Subcutaneous abdominal adipose tissue (tissue), 5 donors: Measurements from ENCODE around the gene MIA.

Source experiments
- H3K27ac ChIP-seq: one replicate; pipeline ENCODE4 v1.7.0; 2013; ENCODE audit warnings: low read depth, mild to moderate bottlenecking, inconsistent platforms, low read length, moderate library complexity
- H3K27me3 ChIP-seq, 5 donors: one replicate each; pipeline ENCODE4 v1.7.0; 2013; ENCODE audit warnings: low read length in 5 of 5, inconsistent platforms in 1 of 5; ENCODE audit not compliant: control insufficient read depth in 5 of 5, insufficient read depth in 4 of 5
- H3K36me3 ChIP-seq, 5 donors: one replicate each; pipeline ENCODE4 v1.7.0; 2013; ENCODE audit warnings: low read length in 5 of 5; ENCODE audit not compliant: control insufficient read depth in 5 of 5, insufficient read depth in 5 of 5
- H3K4me1 ChIP-seq, 5 donors: one replicate each; pipeline ENCODE4 v1.7.0; 2013; ENCODE audit warnings: low read length in 5 of 5, mild to moderate bottlenecking in 3 of 5, moderate library complexity in 1 of 5; ENCODE audit not compliant: control insufficient read depth in 5 of 5, insufficient read depth in 5 of 5
- H3K4me3 ChIP-seq, 5 donors: one replicate each; pipeline ENCODE4 v1.7.0; 2013; ENCODE audit warnings: low read length in 5 of 5, low read depth in 1 of 5
- H3K9ac ChIP-seq, 5 donors: one replicate each; pipeline ENCODE4 v1.7.0; 2013; ENCODE audit warnings: low read length in 5 of 5, mild to moderate bottlenecking in 4 of 5, moderate library complexity in 3 of 5
- H3K9me3 ChIP-seq, 5 donors: one replicate each; pipeline ENCODE4 v1.7.0; 2013; ENCODE audit warnings: low read length in 5 of 5; ENCODE audit not compliant: control insufficient read depth in 5 of 5
- donor health status: healthy.
- donor health status: healthy.
- donor health status: healthy.
- donor health status: healthy.
- donor health status: healthy.

The MIA gene

DNA sequence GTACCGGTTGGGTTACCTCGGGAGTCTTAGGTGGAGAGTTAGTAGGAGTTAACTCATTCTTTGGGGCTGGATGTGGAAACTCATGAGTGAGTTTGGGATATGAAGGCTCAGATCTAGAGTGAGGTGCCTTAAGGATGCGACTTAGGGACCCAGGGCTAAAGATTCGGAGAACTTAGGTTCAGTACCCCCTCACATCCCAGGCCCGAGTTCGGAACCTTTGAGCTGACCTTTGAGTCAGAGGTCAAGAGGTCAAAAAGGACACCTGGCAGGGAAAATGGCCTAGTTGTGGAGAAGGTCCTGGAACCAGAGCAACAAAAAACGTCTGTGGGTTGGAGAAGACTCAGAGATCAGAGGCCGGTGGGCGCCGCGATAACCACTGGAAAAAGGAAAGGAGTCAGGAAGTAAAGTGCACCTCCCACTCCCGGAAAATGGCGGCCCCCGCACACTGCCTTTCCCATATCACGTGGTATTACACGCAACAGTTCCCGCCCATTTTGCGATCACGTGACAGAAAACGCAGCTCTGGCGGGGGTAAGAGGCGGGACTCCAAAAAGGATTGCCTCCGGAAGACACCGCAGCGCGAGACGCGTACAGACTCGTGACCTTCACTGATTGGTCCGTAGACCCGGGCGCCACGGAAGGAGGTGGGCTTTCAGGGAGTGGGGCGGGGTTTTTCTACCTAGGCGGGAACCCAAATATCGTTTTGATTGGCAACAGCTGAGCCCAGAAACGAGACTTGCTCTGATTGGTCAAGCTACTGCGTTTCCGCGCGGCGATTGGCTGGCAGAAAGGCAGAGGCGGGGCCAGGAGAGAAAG, 25.1 kb upstream of the MIA start, which contains the start of gene ACTMAP:
Gene ACTMAP, minus strand, starts transcription at position 420 of the 816 bp plus-strand sequence. CDS start 674 bp downstream, outside the sequence.
- no peaks in the 10 kb centered on the region for H3K9me3 ChIP-seq
- H3K36me3 ChIP-seq = peaks cover 0 to 3% (median under 1%) of the 10 kb centered on the region in 5 donors
- H3K27ac ChIP-seq = peak within 1 kb of the TSS; percentile 97
- peak within 1 kb of the TSS; percentile 67 to 99 (median 89) for H3K4me3 ChIP-seq
- no peaks in the 10 kb centered on the region for H3K27me3 ChIP-seq
- H3K9ac ChIP-seq = peak within 1 kb of the TSS; percentile 86 to 97 (median 93)
- peaks cover 5 to 58% (median 55%) of the 10 kb centered on the region in 5 donors for H3K4me1 ChIP-seq

- Histone ChIP-seq H3K27me3 (no peaks in the 10 kb centered on the region), H3K36me3 (peaks cover 0 to 11% (median 8%) of the 10 kb centered on the region in 5 donors), H3K4me3 (peak within 1 kb of the TSS; percentile 67 to 99 (median 89)), H3K9ac (peak within 1 kb of the TSS; percentile 86 to 97 (median 93)), H3K4me1 (peaks cover 6 to 61% (median 57%) of the 10 kb centered on the region in 5 donors), H3K9me3 (no peaks in the 10 kb centered on the region), H3K27ac (peak within 1 kb of the TSS; percentile 97)
Measured at GRCh38 chr19:40750874-40751537, 24.3 kb upstream of the MIA start, which contains the start of gene SNRPA. Gene SNRPA (plus strand): TSS chr19:40751203. CDS start chr19:40751409, 206 bp downstream.

DNA sequence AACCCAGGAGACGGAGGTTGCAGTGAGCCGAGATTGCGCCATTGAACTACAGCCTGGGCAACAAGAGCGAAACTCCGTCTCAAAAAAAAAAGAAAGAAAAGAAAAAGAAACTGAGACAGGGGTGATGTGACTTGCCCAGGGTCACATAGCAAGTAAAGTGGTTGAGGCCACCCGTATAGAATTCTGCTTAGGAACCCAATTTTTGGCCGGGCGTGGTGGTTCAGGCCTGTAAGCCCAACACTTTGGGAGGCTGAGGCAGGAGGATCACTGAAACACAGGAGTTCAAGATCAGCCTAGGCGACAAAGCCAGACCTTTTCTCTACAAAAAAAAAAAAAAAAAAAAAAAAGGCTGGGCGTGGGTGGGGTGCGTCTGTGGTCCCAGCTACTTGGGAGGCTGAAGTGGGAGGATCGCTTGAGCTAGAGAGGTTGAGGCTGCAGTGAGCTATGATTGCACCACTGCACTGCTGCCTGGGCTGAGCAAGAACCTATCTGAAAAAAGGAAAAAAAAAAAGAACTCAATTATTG, 23.0 kb upstream of the MIA start:
- peak overlapping the region in 1 of 5 donors; percentile 30 for H3K9ac ChIP-seq
- H3K36me3 ChIP-seq = peaks cover 0 to 23% (median 18%) of the 10 kb centered on the region in 5 donors
- H3K27ac ChIP-seq = no peak overlapping the region
- H3K4me1 ChIP-seq = peaks cover 6 to 71% (median 64%) of the 10 kb centered on the region in 5 donors
- no peaks in the 10 kb centered on the region for H3K9me3 ChIP-seq
- H3K27me3 ChIP-seq = no peaks in the 10 kb centered on the region
- H3K4me3 ChIP-seq = peak overlapping the region in 4 of 5 donors; percentile 67 to 94 (median 87)

DNA sequence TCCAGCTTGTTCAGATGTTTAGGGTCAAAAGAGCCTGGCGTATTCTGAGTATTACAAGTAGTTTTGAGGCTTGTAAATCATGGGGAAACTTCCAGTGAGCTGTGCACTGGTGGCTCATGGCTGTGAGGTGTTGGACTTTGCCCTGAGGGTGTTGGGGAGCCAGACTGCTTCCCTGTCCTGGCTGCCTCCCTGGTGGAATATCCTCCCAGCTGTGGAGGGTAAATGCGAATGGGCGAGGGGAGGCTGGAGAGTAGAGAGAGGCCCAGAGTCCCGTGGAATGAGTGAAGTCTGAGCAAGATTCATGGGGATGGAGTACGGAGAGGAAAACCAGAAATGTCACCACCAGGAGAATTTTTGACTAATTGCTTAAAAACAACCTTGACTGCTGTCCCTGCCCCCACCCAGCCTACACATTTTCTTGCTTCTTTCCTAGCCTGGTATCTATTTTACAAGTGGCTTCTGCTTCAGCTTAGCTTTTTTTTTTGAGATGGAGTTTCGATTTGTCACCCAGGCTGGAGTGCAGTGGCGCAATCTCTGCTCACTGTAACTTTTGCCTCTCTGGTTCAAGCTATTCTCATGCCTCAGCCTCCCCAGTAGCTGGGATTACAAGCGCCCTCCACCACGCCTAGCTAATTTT, 20.6 kb upstream of the MIA start:
- Histone ChIP-seq H3K9me3 (no peaks in the 10 kb centered on the region), H3K27me3 (no peaks in the 10 kb centered on the region), H3K36me3 (peaks cover 5 to 44% (median 36%) of the 10 kb centered on the region in 5 donors), H3K27ac (no peak overlapping the region), H3K4me1 (peaks cover 6 to 60% (median 51%) of the 10 kb centered on the region in 5 donors), H3K9ac (peak overlapping the region in 4 of 5 donors; percentile 20 to 63 (median 50)), H3K4me3 (peak overlapping the region in 4 of 5 donors; percentile 2 to 34 (median 16))

GRCh38 chr19:40755248-40755624, 20.1 kb upstream of the MIA start:
- Histone ChIP-seq H3K4me3 (no peak overlapping the region), H3K4me1 (peaks cover 6 to 55% (median 46%) of the 10 kb centered on the region in 5 donors), H3K27me3 (no peaks in the 10 kb centered on the region)

GRCh38 chr19:40755791-40756190, 19.5 kb upstream of the MIA start:
- no peak overlapping the region for H3K27ac ChIP-seq
- H3K36me3 ChIP-seq = peaks cover 8 to 54% (median 47%) of the 10 kb centered on the region in 5 donors
- H3K4me1 ChIP-seq = peaks cover 6 to 55% (median 50%) of the 10 kb centered on the region in 5 donors
- H3K9ac ChIP-seq = no peak overlapping the region
- no peaks in the 10 kb centered on the region for H3K9me3 ChIP-seq
- no peaks in the 10 kb centered on the region for H3K27me3 ChIP-seq
- no peak overlapping the region for H3K4me3 ChIP-seq

More at GRCh38 chr19:40755248-40755624, 20.1 kb upstream of the MIA start:
- no peaks in the 10 kb centered on the region for H3K9me3 ChIP-seq
- H3K36me3 ChIP-seq = peaks cover 7 to 49% (median 41%) of the 10 kb centered on the region in 5 donors
- H3K9ac ChIP-seq = no peak overlapping the region
- no peak overlapping the region for H3K27ac ChIP-seq

DNA sequence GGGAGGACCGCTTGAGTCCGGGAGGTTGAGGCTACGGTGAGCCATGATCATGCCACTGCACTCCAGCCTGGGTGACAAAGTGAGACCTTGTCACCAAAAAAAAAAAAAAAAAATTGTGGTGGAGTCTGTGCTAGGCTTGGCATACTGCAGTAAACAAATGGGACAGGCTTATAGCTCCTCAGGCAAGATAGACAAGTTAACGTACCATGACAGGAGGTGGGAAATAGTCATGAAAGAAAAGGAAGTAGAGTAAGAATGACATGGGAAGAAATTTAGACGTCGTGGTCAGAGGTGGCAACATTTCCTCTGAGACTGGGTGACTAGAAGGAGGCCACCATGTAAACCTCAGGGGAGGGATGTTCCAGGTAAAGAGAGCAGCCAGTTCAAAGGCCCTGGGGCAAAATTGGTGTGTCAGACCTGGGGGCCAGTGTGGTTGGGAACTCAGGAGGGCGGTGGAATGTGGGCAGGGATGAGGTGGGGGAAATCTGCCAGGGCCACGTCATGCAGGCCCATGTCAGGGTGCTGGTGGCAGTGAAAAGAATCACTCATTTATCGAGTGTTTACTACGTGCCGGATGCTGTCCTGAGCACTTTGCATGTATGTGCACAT, 18.7 kb upstream of the MIA start:
- no peaks in the 10 kb centered on the region for H3K9me3 ChIP-seq
- H3K27me3 ChIP-seq = no peaks in the 10 kb centered on the region
- H3K36me3 ChIP-seq = peaks cover 10 to 63% (median 54%) of the 10 kb centered on the region in 5 donors
- no peak overlapping the region for H3K9ac ChIP-seq
- no peak overlapping the region for H3K4me3 ChIP-seq
- H3K27ac ChIP-seq = no peak overlapping the region
- peaks cover 6 to 55% (median 44%) of the 10 kb centered on the region in 5 donors for H3K4me1 ChIP-seq

GRCh38 chr19:40758491-40758890, 16.8 kb upstream of the MIA start:
- H3K4me1 ChIP-seq = peaks cover 6 to 45% (median 27%) of the 10 kb centered on the region in 5 donors
- peaks cover 10 to 81% (median 72%) of the 10 kb centered on the region in 5 donors for H3K36me3 ChIP-seq
- H3K27ac ChIP-seq = no peak overlapping the region
- H3K27me3 ChIP-seq = no peaks in the 10 kb centered on the region
- H3K9me3 ChIP-seq = no peaks in the 10 kb centered on the region
- H3K9ac ChIP-seq = no peak overlapping the region
- H3K4me3 ChIP-seq = no peak overlapping the region

- H3K27ac ChIP-seq = no peak overlapping the region
- peaks cover 10 to 89% (median 80%) of the 10 kb centered on the region in 5 donors for H3K36me3 ChIP-seq
- H3K9ac ChIP-seq = no peak overlapping the region
- no peak overlapping the region for H3K4me3 ChIP-seq
- no peaks in the 10 kb centered on the region for H3K27me3 ChIP-seq
- no peaks in the 10 kb centered on the region for H3K9me3 ChIP-seq
- peaks cover 4 to 41% (median 19%) of the 10 kb centered on the region in 5 donors for H3K4me1 ChIP-seq
Measured at GRCh38 chr19:40759352-40759751, 16.0 kb upstream of the MIA start.
